H9 (cell line): ENCODE measurements around the gene SETMAR. TPM values are rescaled to one million over a fixed set of nuclear protein-coding genes. Genes with fewer than 3 reads are reported as not detected.

Experiments
- DNase-seq: peaks from one replicate; pipeline ENCODE4 v3.0.0-alpha.2; 2017
- H2AFZ ChIP-seq: one replicate; pipeline ENCODE4 v1.6.1; 2013; ENCODE audit warnings: mild to moderate bottlenecking, low read length, control low read depth, moderate library complexity
- H2AK5ac ChIP-seq: 2 replicates; pipeline ENCODE4 v1.6.1; 2013; ENCODE audit warnings: low read length, control low read depth, mixed read lengths; ENCODE audit not compliant: insufficient read length
- H2BK120ac ChIP-seq: one replicate; pipeline ENCODE4 v1.6.1; 2013; ENCODE audit warnings: low read depth, mild to moderate bottlenecking, low read length, control low read depth, inconsistent platforms; ENCODE audit not compliant: poor library complexity, severe bottlenecking
- H2BK12ac ChIP-seq: 2 replicates; pipeline ENCODE4 v1.6.1; 2013; ENCODE audit warnings: low read length, control low read depth, mixed read lengths, low read depth; ENCODE audit not compliant: insufficient read length
- H2BK15ac ChIP-seq: 2 replicates; pipeline ENCODE4 v1.6.1; 2013; ENCODE audit warnings: low read depth, low read length, control low read depth
- H2BK20ac ChIP-seq: one replicate; pipeline ENCODE4 v1.6.1; 2013; ENCODE audit warnings: low read depth, mild to moderate bottlenecking, low read length, control low read depth, inconsistent platforms; ENCODE audit not compliant: poor library complexity, severe bottlenecking
- H2BK5ac ChIP-seq: 2 replicates; pipeline ENCODE4 v1.6.1; 2013; ENCODE audit warnings: low read length, control low read depth, mixed read lengths; ENCODE audit not compliant: insufficient read length
- H3K14ac ChIP-seq: 2 replicates; pipeline ENCODE4 v1.6.1; 2013; ENCODE audit warnings: low read length, control low read depth; ENCODE audit not compliant: insufficient read depth
- H3K18ac ChIP-seq: 2 replicates; pipeline ENCODE4 v1.6.1; 2013; ENCODE audit warnings: low read depth, mild to moderate bottlenecking, mixed read lengths, low read length, control low read depth; ENCODE audit not compliant: insufficient read length
- H3K23ac ChIP-seq: 2 replicates; pipeline ENCODE4 v1.6.1; 2013; ENCODE audit warnings: low read length, control low read depth, mixed read lengths, low read depth; ENCODE audit not compliant: insufficient read length
- H3K23me2 ChIP-seq: 2 replicates; pipeline ENCODE4 v1.6.1; 2013; ENCODE audit warnings: low read depth, mild to moderate bottlenecking, mixed read lengths, low read length, control low read depth; ENCODE audit not compliant: insufficient read length, poor library complexity, severe bottlenecking
- H3K27ac ChIP-seq: 2 replicates; pipeline ENCODE4 v1.5.1; 2013; ENCODE audit warnings: low read length, control low read depth, mixed read lengths, low read depth; ENCODE audit not compliant: insufficient read length
- H3K27me3 ChIP-seq: 2 replicates; pipeline ENCODE4 v1.6.1; 2013; ENCODE audit warnings: low read length, control low read depth, inconsistent platforms; ENCODE audit not compliant: insufficient read depth
- H3K4ac ChIP-seq: 2 replicates; pipeline ENCODE4 v1.6.1; 2013; ENCODE audit warnings: low read depth, mild to moderate bottlenecking, control low read depth, inconsistent platforms, low read length, moderate library complexity
- H3K4me1 ChIP-seq: 2 replicates; pipeline ENCODE4 v1.6.1; 2013; ENCODE audit warnings: low read length, control low read depth, inconsistent platforms; ENCODE audit not compliant: insufficient read depth
- H3K4me2 ChIP-seq: 2 replicates; pipeline ENCODE4 v1.6.1; 2013; ENCODE audit warnings: low read length, control low read depth, mixed read lengths; ENCODE audit not compliant: insufficient read length, insufficient read depth
- H3K56ac ChIP-seq: 2 replicates; pipeline ENCODE4 v1.6.1; 2013; ENCODE audit warnings: low read depth, mild to moderate bottlenecking, mixed read lengths, low read length, control low read depth; ENCODE audit not compliant: insufficient read length
- H3K79me1 ChIP-seq: 2 replicates; pipeline ENCODE4 v1.6.1; 2013; ENCODE audit warnings: low read depth, mild to moderate bottlenecking, moderate library complexity, low read length, control low read depth, inconsistent platforms; ENCODE audit not compliant: insufficient read depth, poor library complexity, severe bottlenecking
- H3K79me2 ChIP-seq: 2 replicates; pipeline ENCODE4 v1.6.1; 2013; ENCODE audit warnings: low read length, control low read depth, inconsistent platforms; ENCODE audit not compliant: insufficient read depth
- H3K9ac ChIP-seq: 2 replicates; pipeline ENCODE4 v1.6.1; 2013; ENCODE audit warnings: low read length, control low read depth, mixed read lengths; ENCODE audit not compliant: insufficient read length; ENCODE audit errors: extremely low read depth
- H3K9me3 ChIP-seq: one replicate; pipeline ENCODE4 v1.6.1; 2013; ENCODE audit warnings: low read depth, low read length, inconsistent platforms; ENCODE audit not compliant: control insufficient read depth
- H3T11ph ChIP-seq: one replicate; pipeline ENCODE4 v1.6.1; 2013; ENCODE audit warnings: mild to moderate bottlenecking, low read length, control low read depth, inconsistent platforms
- H4K20me1 ChIP-seq: one replicate; pipeline ENCODE4 v1.6.1; 2013; ENCODE audit not compliant: control insufficient read depth, insufficient read length, insufficient read depth
- H4K5ac ChIP-seq: 2 replicates; pipeline ENCODE4 v1.6.1; 2013; ENCODE audit warnings: low read depth, mild to moderate bottlenecking, mixed read lengths, low read length, control low read depth; ENCODE audit not compliant: insufficient read length
- H4K8ac ChIP-seq: replicated peaks from 2 replicates; pipeline ENCODE4 v1.6.1; 2013; ENCODE audit warnings: low read length, control low read depth, mixed read lengths, low read depth; ENCODE audit not compliant: insufficient read length
- H4K91ac ChIP-seq: 2 replicates; pipeline ENCODE4 v1.6.1; 2013; ENCODE audit warnings: low read depth, mild to moderate bottlenecking, moderate library complexity, mixed read lengths, low read length, control low read depth; ENCODE audit not compliant: insufficient read length
- H3K27ac Mint-ChIP-seq, 3 experiments: 2 replicates in 2 of 3; 3 replicates in 1 of 3; pipeline ENCODE4 v1.8.0; 2020 to 2021; ENCODE audit warnings: mixed read lengths in 3 of 3, mild to moderate bottlenecking in 1 of 3, moderate library complexity in 1 of 3
- H3K27me3 Mint-ChIP-seq: 2 replicates; pipeline ENCODE4 v1.8.0; 2021; ENCODE audit warnings: low read depth, mild to moderate bottlenecking, moderate library complexity, mixed read lengths
- H3K36me3 Mint-ChIP-seq, 3 experiments: 2 replicates in 2 of 3; 3 replicates in 1 of 3; pipeline ENCODE4 v1.8.0; 2020 to 2021; ENCODE audit warnings: low read depth in 3 of 3, mixed read lengths in 3 of 3; ENCODE audit not compliant: insufficient read depth in 1 of 3
- H3K4me1 Mint-ChIP-seq, 2 experiments: 2 replicates each; pipeline ENCODE4 v1.8.0; 2020; ENCODE audit warnings: mixed read lengths in 2 of 2
- H3K4me3 Mint-ChIP-seq, 2 experiments: 2 replicates in 1 of 2; 3 replicates in 1 of 2; pipeline ENCODE4 v1.8.0; 2020 to 2021; ENCODE audit warnings: mild to moderate bottlenecking in 2 of 2, mixed read lengths in 2 of 2, moderate library complexity in 1 of 2
- H3K9me3 Mint-ChIP-seq, 2 experiments: 2 replicates in 1 of 2; 3 replicates in 1 of 2; pipeline ENCODE4 v1.8.0; 2020; ENCODE audit warnings: mild to moderate bottlenecking in 2 of 2, mixed read lengths in 2 of 2, moderate library complexity in 1 of 2
- CTCF ChIP-seq: fragments of 200-600 bp; sonication (generic); conservative IDR thresholded peaks from 3 replicates; pipeline ENCODE4 v1.8.0; 2021; ENCODE audit warnings: antibody characterized with exemption, mild to moderate bottlenecking
- WGBS: extraction: QIAGEN DNeasy Blood & Tissue Kit; methylation state at CpG from one replicate; pipeline ENCODE4 v1.1.7; 2013; ENCODE audit warnings: missing lambda C conversion rate, low lambda C conversion rate, mixed read lengths; ENCODE audit not compliant: insufficient read length; ENCODE audit errors: extremely low coverage; 5-methylcytosine and 5-hydroxymethylcytosine counted together
- total RNA-seq: library from RNA; stranded (reverse); gene quantifications from 2 replicates; pipeline ENCODE4 v1.2.1, GENCODE V29; 2021

The SETMAR gene
- total RNA-seq, 1 experiment from 2014 or later = 29.1 TPM

GRCh38 chr3:4322635-4323034 is 19.5 kb downstream of the SETMAR start:
- no peak for DNase-seq
- no peak overlapping the region for H2AK5ac ChIP-seq
- no peaks in the 10 kb centered on the region for H3K79me2 ChIP-seq
- H4K91ac ChIP-seq = no peak overlapping the region
- H3K27ac ChIP-seq = no peak overlapping the region
- H4K8ac ChIP-seq = no peak overlapping the region
- no peak overlapping the region for H2BK12ac ChIP-seq
- no peaks in the 10 kb centered on the region for H3K23me2 ChIP-seq
- no peaks in the 10 kb centered on the region for H3K27me3 ChIP-seq
- no peak overlapping the region for H3T11ph ChIP-seq
- H3K4me2 ChIP-seq = no peak overlapping the region
- Mint-ChIP-seq H3K9me3 (peaks cover 8 to 13% of the 10 kb centered on the region in 2 experiments), H3K27ac (no peak overlapping the region), H3K4me3 (no peak overlapping the region), H3K36me3 (peaks cover 4 to 23% (median 9%) of the 10 kb centered on the region in 3 experiments; a peak in 6 of 7 replicates), H3K27me3 (no peaks in the 10 kb centered on the region), H3K4me1 (peaks cover 9 to 15% of the 10 kb centered on the region in 2 experiments; a peak in 3 of 4 replicates)
- H3K79me1 ChIP-seq = no peaks in the 10 kb centered on the region
- no peak overlapping the region for H3K14ac ChIP-seq
- no peak overlapping the region for H3K18ac ChIP-seq
- H3K23ac ChIP-seq = no peak overlapping the region
- no peak overlapping the region for H2BK15ac ChIP-seq
- no peak overlapping the region for H3K9ac ChIP-seq
- peaks cover under 1% of the 10 kb centered on the region for H3K9me3 ChIP-seq
- H2BK5ac ChIP-seq = no peak overlapping the region
- no peak overlapping the region for H3K4ac ChIP-seq
- H2AFZ ChIP-seq = no peak overlapping the region
- no peak overlapping the region for H2BK20ac ChIP-seq
- no peak overlapping the region for H2BK120ac ChIP-seq
- H3K4me1 ChIP-seq = no peaks in the 10 kb centered on the region
- no CpG with 5 or more reads among the region's 1 CpG for whole genome bisulfite sequencing
- no peak overlapping the region for H4K5ac ChIP-seq
- no peaks in the 10 kb centered on the region for H4K20me1 ChIP-seq
- TF ChIP-seq CTCF = no peak
- no peak overlapping the region for H3K56ac ChIP-seq
